MV-4-11 (cell line): Measurements from ENCODE around the gene FLT3LG.
"Not testable (repeated sequence)": the region's sequence is repeated elsewhere in the genome, so short reads cannot be mapped to it uniquely, and the experiment has no call there.

ENCODE experiments used
- DNase-seq: peaks from one replicate; lab custom pipeline; 2025; lab: John Stamatoyannopoulos, UW

FLT3LG gene

GRCh38 chr19:49441210-49441959 is 32.6 kb upstream of the FLT3LG start, which contains the start of gene SLC17A7:
SLC17A7 (minus strand) TSS chr19:49441527; CDS start chr19:49441379, 148 bp downstream.
- DNase-seq, result no peak

- no peak for DNase-seq
Observed at GRCh38 chr19:49441960-49442350, 32.1 kb upstream of the FLT3LG start.

- no peak for DNase-seq
Observed at GRCh38 chr19:49442354-49442753, 31.7 kb upstream of the FLT3LG start.

DNA sequence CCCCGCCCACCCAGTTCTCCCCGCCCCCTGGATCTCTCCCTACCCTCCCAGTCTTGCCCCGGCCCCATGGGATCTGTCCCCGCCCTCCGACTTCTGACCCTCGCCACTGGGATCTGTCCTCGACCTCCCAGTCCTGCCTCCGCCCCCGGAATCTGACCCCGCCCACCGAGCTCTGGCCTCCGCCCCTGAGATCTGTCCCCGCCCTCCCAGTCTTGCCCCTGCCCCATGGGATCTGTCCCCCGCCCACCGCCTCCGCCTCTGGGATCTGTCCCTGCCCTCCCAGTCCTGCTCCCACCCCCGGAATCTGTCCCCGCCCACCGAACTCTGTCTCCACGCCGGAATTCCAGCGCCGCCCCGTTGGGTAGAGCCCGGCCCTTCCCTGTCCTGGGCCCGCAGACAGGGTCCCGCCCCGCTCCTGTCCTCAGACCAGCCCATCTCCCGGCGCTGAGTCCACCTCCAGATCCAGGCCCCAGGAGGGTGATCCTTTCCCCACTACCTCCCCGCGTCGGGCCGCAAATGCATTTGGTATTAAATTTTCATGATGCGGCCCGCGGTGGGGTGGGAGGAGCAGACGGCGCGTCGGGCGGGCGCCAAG is 31.1 kb upstream of the FLT3LG start:
- DNase-seq, result no peak

DNA sequence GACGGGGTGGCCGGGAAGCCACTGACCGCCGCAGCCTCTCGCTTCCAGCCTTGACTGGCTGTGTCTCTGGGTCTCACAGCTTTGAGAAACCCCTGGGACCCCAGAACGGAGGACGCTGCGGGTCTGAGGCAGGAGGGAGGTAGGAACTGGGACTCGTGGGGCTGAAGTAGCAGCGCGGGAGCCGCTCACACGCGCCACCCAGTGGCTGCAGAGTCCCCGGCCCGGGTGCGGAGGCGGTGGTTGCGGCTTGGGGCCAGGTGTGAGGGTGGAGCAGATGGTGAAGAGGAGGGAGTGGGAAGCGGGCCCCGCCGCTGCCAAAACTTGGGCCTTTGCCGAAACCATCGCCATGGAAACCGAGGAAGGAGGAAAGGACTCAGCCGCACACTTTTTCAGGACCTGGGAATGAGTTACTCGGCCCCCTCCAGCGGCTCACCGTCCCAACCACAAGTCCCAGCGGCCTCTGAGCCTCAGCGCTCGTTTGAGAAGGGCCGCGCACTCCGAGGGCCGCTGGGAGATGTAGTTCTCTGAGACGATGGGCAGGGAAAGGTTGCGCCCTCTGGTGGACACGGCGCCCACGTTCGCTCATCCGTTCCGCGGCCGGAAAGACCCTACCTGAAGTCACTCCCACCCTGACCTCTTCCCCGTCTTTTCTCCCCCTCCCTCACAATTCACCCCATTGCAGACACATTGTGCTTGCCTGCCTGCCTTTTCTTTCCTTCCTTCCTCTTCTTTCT is 30.5 kb upstream of the FLT3LG start:
- DNase-seq, result peak; percentile 95

DNA sequence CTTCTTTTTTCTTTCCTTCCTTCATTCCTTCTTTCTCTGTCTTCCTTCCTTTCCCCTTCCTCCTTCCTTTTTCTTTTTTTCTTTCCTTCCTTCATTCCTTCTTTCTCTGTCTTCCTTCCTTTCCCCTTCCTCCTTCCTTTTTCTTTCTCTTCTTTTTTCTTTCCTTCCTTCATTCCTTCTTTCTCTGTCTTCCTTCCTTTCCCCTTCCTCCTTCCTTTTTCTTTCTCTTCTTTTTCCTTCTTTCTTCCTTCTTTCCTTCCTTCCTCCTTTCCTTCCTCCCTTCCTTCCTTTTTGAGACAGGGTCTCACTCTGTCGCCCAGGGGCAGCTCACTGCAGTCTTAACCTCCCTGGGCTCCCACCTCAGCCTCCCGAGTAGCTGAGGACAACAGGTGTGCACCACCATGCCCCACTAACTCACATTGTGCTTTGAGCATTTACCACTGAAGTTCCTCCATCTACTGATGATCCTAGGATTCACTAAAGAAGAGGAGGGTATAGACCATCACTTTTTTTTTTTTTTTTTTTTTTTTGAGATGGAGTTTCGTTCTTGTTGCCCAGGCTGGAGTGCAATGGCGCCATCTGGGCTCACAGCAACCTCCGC is 29.8 kb upstream of the FLT3LG start:
- not testable (repeated sequence) for DNase-seq

GRCh38 chr19:49445997-49446396 is 28.0 kb upstream of the FLT3LG start:
- no peak for DNase-seq

GRCh38 chr19:49447485-49448431 is 26.3 kb upstream of the FLT3LG start:
- no peak for DNase-seq

GRCh38 chr19:49448432-49448786 is 25.6 kb upstream of the FLT3LG start:
- DNase-seq, result no peak

GRCh38 chr19:49450405-49450804 is 23.6 kb upstream of the FLT3LG start:
- no peak for DNase-seq

DNA sequence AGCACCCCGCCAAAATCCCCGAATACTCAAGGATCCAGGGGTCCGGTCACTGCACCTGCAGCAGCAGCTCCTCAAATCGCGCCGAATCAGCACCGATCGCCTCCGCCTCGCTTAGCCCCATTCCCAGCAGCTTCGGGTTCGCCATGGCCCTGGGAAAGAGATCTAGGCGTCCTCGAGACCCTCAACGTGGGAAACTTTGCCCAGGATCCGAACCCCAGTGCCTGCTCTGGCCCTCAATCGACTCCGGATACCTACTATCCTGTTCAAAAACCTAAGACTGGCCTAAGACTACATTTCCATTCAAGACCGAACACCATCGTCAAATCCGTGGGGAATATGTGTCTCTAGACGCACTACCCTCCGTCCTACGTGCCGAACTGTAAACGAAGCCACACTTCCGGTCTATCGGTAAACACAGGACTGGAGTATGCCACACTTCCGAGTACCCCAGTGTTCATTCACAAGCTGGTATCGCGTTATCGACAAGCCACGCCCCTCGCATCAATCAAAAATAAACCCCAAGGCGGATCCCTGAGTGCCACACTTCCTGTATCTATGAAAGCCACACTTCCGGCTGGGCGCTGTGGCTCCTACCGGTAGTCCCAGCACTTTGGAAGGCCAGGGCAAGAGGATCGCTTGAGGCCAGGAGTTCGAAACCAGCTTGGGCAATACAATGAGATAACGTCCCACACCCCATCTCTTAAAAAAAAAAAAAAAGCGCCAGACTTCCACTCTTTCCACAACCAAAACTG is 22.4 kb upstream of the FLT3LG start, which contains the start of gene PIH1D1:
TSS of gene PIH1D1 (minus strand) at position 385 of the 752 bp plus-strand sequence. CDS start at position 145, 240 bp downstream.
- peak; percentile 100 for DNase-seq

- DNase-seq, result peak; percentile 99
Observed at GRCh38 chr19:49453013-49453756, 20.8 kb upstream of the FLT3LG start, which contains the start of gene ALDH16A1. ALDH16A1 (plus strand) TSS chr19:49453225; CDS start chr19:49453332, 107 bp downstream.

DNA sequence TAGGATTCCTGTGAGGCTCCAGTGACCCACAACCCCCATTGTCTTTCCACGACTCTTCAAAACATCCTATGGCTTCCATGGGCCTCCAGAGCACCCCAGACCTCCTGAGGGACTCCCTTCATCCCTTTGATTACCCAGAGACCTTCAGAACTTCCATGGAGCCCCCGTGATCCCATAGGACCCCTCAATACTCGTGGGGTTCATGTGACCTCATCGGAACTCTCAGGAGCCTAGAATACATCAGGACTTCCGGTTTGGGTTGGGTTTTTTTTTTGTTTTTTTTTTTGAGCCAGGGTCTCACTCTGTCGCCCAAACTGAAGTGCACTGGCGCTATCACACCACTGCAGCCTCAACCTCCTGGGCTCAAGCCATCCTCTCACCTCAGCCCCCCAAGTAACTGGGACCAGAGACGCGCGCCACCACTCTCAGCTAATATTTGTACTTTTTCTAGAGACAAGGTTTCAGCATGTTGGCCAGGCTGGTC is 20.2 kb upstream of the FLT3LG start:
- no peak for DNase-seq

- no peak for DNase-seq
Observed at GRCh38 chr19:49455773-49456172, 18.2 kb upstream of the FLT3LG start.

GRCh38 chr19:49456326-49456725 is 17.7 kb upstream of the FLT3LG start:
- no peak for DNase-seq

DNA sequence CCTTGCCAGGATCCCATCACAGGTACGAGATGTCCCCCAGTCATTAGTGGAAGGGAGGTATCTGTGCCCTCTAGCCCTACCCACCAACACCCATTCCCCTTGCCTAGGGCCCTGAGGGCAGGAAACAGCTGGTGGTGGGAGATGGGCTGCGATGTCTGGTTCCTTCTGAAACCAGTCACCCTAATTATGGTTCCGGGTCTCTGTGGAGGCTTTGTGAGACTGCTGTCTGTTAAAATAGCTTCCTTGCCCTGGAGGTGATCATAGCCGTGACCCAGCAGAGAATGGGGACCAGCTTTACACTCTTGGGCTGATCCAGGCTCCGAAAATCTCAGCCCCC is 15.5 kb upstream of the FLT3LG start:
- DNase-seq, result peak; percentile 68

DNA sequence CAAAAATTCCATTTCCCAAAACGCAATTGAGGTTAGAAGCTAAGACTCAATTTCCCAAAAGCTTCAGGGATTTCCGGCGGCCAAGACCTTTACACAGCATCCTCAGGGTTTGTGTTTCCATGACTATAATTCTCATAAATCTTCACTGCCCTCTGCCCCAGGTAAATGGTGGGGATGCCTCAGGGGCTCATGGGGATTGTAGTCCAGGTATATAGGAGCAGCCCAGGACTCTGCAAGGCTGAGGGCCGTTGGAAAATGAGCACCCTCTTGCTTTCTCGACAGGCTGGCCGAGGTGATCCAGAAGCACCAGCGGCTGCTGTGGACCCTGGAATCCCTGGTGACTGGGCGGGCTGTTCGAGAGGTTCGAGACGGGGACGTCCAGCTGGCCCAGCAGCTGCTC is 14.6 kb upstream of the FLT3LG start:
- no peak for DNase-seq

DNA sequence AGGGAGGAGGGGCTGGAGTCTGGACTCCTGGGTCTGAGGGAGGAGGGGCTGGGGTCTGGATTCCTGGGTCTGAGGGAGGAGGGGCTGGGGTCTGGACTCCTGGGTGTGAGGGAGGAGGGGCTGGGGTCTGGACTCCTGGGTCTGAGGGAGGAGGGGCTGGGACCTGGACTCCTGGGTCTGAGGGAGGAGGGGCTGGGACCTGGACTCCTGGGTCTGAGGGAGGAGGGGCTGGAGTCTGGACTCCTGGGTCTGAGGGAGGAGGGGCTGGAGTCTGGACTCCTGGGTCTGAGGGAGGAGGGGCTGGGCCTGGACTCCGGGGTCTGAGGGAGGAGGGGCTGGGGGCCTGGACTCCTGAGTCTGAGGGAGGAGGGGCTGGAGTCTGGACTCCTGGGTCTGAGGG is 12.9 kb upstream of the FLT3LG start:
- not testable (repeated sequence) for DNase-seq

DNA sequence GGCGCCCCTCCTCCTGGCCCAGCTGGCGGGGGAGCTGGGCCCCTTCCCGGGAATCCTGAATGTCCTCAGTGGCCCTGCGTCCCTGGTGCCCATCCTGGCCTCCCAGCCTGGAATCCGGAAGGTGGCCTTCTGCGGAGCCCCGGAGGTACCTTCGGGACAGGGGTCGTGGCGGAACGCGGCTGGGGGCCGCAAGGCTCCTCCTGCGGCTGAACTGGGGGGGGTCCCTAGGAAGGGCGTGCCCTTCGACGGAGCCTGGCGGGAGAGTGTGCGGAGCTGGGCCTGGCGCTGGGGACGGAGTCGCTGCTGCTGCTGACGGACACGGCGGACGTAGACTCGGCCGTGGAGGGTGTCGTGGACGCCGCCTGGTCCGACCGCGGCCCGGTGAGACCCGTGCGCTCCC is 12.4 kb upstream of the FLT3LG start:
- DNase-seq, result no peak

- DNase-seq, result no peak
Observed at GRCh38 chr19:49462492-49462891, 11.5 kb upstream of the FLT3LG start.
